A673 (cell line): ENCODE measurements around the gene HPN. TPM values are rescaled to one million over a fixed set of nuclear protein-coding genes. Genes with fewer than 3 reads are reported as not detected.

Source experiments
- BruUV-seq: library from RNA; stranded (reverse); fragments of 400-500 nt; replicated peaks from 2 replicates; lab custom pipeline; 2021; lab: Mats Ljungman, UMichigan
- CTCF ChIA-PET: fragments of 300-600 bp; sonication (Branson Sonifier 250); formaldehyde crosslinking; loops from one replicate; lab custom pipeline; 2022; ENCODE audit warnings: antibody characterized with exemption; lab: Charles Lee
- POLR2A ChIA-PET: fragments of 300-600 bp; sonication (Branson Sonifier 250); formaldehyde crosslinking; loops from one replicate; lab custom pipeline; 2022; ENCODE audit warnings: antibody characterized with exemption; ENCODE audit not compliant: low non-redundant PET; lab: Charles Lee
- DNase-seq: peaks from one replicate; pipeline ENCODE4 v3.0.0-alpha.2; 2015; ENCODE audit warnings: low spot score
- H3K27ac ChIP-seq: fragments of 200-600 bp; sonication (generic); 2 replicates; pipeline ENCODE4 v1.5.1; 2016; ENCODE audit warnings: mixed run types, low read depth, mild to moderate bottlenecking, mixed read lengths, antibody characterized with exemption, low read length; ENCODE audit not compliant: poor library complexity, severe bottlenecking
- H3K27me3 ChIP-seq: fragments of 200-600 bp; sonication (generic); replicated peaks from 2 replicates; pipeline ENCODE4 v1.6.1; 2017; ENCODE audit warnings: mixed run types, low read depth, mild to moderate bottlenecking, mixed read lengths, antibody characterized with exemption, low read length; ENCODE audit not compliant: insufficient read depth, poor library complexity
- H3K36me3 ChIP-seq: fragments of 200-600 bp; sonication (generic); 2 replicates; pipeline ENCODE4 v1.6.1; 2016; ENCODE audit warnings: mixed run types, mild to moderate bottlenecking, mixed read lengths, antibody characterized with exemption, low read length; ENCODE audit not compliant: insufficient read depth, poor library complexity, severe bottlenecking
- H3K4me1 ChIP-seq: fragments of 200-600 bp; sonication (generic); 2 replicates; pipeline ENCODE4 v1.6.1; 2017; ENCODE audit warnings: mixed run types, mild to moderate bottlenecking, mixed read lengths, antibody characterized with exemption, low read length; ENCODE audit not compliant: insufficient read depth, poor library complexity, severe bottlenecking
- H3K4me3 ChIP-seq: fragments of 200-600 bp; sonication (generic); 2 replicates; pipeline ENCODE4 v1.5.1; 2016; ENCODE audit warnings: low read depth, mixed run types, mild to moderate bottlenecking, mixed read lengths, low read length; ENCODE audit not compliant: poor library complexity, severe bottlenecking
- H3K9me3 ChIP-seq: fragments of 200-600 bp; sonication (generic); 2 replicates; pipeline ENCODE4 v1.6.1; 2016; ENCODE audit warnings: mixed run types, low read depth, mild to moderate bottlenecking, mixed read lengths, antibody characterized with exemption, low read length; ENCODE audit not compliant: poor library complexity, severe bottlenecking
- EZH2 ChIP-seq: fragments of 200-600 bp; sonication (generic); IDR thresholded peaks from 2 replicates; pipeline ENCODE4 v1.6.1; 2017; ENCODE audit warnings: borderline replicate concordance, low read depth, mild to moderate bottlenecking, mixed read lengths, antibody characterized with exemption, low read length; ENCODE audit not compliant: poor library complexity, severe bottlenecking
- intact Hi-C: fragments of 100-400 bp; cut with micrococcal nuclease; formaldehyde crosslinking; loops from one replicate; pipeline ENCODE4 v1.10.0; 2022; ENCODE audit not compliant: unreplicated experiment
- total RNA-seq: library from RNA; stranded (reverse); gene quantifications from 2 replicates; pipeline ENCODE4 v1.2.3, GENCODE V29; 2021
- TF ChIP-seq, protein P1 (sequence below): fragments of 300-800, 200-600 bp; sonication (generic); conservative IDR thresholded peaks from 2 replicates; pipeline ENCODE4 v1.5.1; 2017; ENCODE audit warnings: low read depth, mild to moderate bottlenecking, antibody characterized with exemption, low read length, moderate library complexity, mixed read lengths

Gene HPN
- total RNA-seq, 1 experiment from 2014 or later: not detected

DNA sequence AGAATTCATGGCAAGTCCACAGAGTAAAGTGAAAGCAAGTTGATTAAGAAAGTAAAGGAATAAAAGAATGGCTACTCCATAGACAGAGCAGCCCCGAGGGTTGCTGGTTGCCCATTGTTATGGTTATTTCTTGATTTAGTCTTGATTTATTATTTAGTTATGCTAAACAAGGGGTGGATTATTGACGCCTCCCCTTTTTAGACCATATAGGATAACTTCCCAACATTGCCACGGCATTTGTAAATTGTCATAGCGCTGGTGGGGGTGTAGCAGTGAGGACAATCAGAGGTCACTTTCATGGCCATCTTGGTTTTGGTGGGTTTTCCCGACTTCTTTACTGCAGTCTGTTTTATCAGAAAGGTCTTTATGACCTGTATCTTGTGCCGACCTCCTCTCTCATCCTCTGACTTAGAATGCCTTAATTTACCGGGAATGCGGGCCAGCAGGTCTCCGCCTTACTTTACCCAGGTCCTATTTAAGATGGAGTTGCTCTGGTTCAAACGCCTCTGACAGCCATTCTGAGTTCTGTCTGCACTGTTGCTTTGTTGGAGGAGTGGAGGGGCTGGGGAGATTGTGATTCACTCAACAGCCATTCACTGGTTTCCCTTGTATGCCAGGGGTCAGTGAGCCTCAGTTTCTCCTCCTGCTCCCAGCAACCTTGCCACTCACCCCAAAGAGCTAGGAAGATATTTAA, 27.6 kb downstream of the HPN start:
- Histone ChIP-seq H3K27ac (no peak overlapping the region), H3K4me1 (no peaks in the 10 kb centered on the region), H3K9me3 (peaks cover 4% of the 10 kb centered on the region), H3K27me3 (no peaks in the 10 kb centered on the region), H3K36me3 (no peaks in the 10 kb centered on the region), H3K4me3 (no peak overlapping the region)
- BruUV-seq: no TSS peak
- ChIA-PET POLR2A (interaction anchor here (0.6 kb wide), 1 partner anchor 73 kb away, joined by 7 read pairs; no protein-coding TSS in a partner anchor), CTCF (no interaction called here)
- TF ChIP-seq, protein P1, sequence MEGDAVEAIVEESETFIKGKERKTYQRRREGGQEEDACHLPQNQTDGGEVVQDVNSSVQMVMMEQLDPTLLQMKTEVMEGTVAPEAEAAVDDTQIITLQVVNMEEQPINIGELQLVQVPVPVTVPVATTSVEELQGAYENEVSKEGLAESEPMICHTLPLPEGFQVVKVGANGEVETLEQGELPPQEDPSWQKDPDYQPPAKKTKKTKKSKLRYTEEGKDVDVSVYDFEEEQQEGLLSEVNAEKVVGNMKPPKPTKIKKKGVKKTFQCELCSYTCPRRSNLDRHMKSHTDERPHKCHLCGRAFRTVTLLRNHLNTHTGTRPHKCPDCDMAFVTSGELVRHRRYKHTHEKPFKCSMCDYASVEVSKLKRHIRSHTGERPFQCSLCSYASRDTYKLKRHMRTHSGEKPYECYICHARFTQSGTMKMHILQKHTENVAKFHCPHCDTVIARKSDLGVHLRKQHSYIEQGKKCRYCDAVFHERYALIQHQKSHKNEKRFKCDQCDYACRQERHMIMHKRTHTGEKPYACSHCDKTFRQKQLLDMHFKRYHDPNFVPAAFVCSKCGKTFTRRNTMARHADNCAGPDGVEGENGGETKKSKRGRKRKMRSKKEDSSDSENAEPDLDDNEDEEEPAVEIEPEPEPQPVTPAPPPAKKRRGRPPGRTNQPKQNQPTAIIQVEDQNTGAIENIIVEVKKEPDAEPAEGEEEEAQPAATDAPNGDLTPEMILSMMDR: no peak
- TF ChIP-seq EZH2: no peak
- intact Hi-C loops: no loop called here
- DNase-seq: no peak

DNA sequence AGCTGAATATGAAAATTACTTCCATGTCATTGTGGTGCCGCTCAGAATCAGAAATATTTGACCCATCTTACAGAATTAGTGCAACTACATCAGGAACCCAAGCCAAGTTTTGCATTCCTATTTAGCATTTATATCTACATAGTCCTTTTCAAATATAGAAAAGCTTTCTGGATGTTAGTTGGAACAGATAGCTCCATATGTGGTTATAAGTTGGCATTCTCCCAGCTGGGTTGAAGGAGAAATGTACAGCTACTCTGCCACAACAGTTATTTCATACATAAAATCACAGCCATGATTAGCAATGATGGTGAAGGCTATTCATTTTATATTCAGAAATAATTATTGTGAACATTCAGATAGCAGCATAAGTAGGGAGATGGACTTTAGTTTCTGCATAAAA, 28.2 kb downstream of the HPN start:
- Histone ChIP-seq H3K27ac (no peak overlapping the region), H3K36me3 (no peaks in the 10 kb centered on the region), H3K9me3 (peaks cover 4% of the 10 kb centered on the region), H3K27me3 (no peaks in the 10 kb centered on the region), H3K4me1 (no peaks in the 10 kb centered on the region), H3K4me3 (no peak overlapping the region)
- no TSS peak for BruUV-seq
- TF ChIP-seq, protein P1: no peak
- CTCF ChIA-PET: interaction anchor here (0.6 kb wide), 2 partner anchors 27 to 391 kb away, joined by 3 to 5 read pairs; no protein-coding TSS in a partner anchor
- DNase-seq: no peak
- intact Hi-C loops: no loop called here
- POLR2A ChIA-PET: no interaction called here

DNA sequence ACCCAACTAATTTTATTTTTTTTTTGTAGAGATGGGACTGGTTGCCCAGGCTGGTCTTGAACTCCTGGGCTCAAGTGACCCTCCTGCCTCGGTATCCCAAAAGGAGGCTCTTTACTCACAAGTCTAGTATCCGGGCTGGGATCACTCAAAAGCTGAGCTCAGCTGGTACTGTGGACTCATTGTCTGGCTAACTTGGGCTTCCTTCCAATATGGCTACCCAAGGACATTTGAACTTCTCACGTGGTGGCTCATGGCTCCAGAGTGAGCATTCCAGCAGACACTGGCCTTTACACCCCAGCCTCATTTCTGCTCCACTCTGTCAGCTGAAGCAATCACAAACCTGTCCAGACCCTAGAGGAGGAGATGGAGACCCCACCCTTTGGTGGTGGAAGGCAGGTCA, 28.9 kb downstream of the HPN start:
- intact Hi-C loops: no loop called here
- CTCF ChIA-PET: no interaction called here
- no peaks in the 10 kb centered on the region for H3K27me3 ChIP-seq
- no peaks in the 10 kb centered on the region for H3K4me1 ChIP-seq
- H3K36me3 ChIP-seq: no peaks in the 10 kb centered on the region
- H3K4me3 ChIP-seq: no peak overlapping the region
- H3K9me3 ChIP-seq: peaks cover 4% of the 10 kb centered on the region
- H3K27ac ChIP-seq: no peak overlapping the region
- BruUV-seq: no TSS peak
- no peak for DNase-seq
- POLR2A ChIA-PET: no interaction called here
- TF ChIP-seq EZH2: no peak

DNA sequence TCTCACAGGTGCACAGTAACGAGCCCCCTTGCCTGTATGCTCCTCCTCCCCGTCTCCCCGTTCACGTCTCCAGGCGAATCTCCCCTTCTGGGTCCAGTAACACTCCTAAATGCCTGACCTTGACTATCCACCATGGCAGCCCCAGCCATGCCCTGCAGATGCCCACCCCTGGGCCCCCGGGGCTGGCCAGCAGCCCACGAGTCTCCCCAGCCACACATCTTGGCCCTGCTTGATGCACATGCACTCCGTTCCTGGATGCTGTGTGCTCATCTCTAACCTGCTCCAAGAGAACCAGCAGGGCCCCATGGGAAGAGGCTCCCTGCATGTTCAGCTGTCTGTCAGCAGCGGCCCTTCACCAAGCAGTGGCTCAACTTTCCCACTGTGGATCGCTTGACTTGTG, 32.0 kb downstream of the HPN start:
- no peaks in the 10 kb centered on the region for H3K4me1 ChIP-seq
- CTCF ChIA-PET: no interaction called here
- H3K36me3 ChIP-seq: no peaks in the 10 kb centered on the region
- no TSS peak for BruUV-seq
- no peak for DNase-seq
- no peak overlapping the region for H3K4me3 ChIP-seq
- POLR2A ChIA-PET: no interaction called here
- peaks cover 4% of the 10 kb centered on the region for H3K9me3 ChIP-seq
- intact Hi-C loops: no loop called here
- no peak overlapping the region for H3K27ac ChIP-seq
- TF ChIP-seq, protein P1: no peak
- TF ChIP-seq EZH2: no peak
- H3K27me3 ChIP-seq: no peaks in the 10 kb centered on the region
